GM21723 (cell line): ENCODE results near the gene HK3.
A peak's percentile ranks its signal among the peaks of the same experiment; 100 is the strongest.

Experiments used
- ATAC-seq: cut with Tn5 transposase; IDR thresholded peaks from one replicate; pipeline ENCODE4 v1.9.1; 2021; ENCODE audit warnings: mild to moderate bottlenecking, moderate library complexity; ENCODE audit not compliant: unreplicated experiment

The HK3 gene

GRCh38 chr5:176902102-176902814 is 3.1 kb upstream of the HK3 start:
- no peak for ATAC-seq

DNA sequence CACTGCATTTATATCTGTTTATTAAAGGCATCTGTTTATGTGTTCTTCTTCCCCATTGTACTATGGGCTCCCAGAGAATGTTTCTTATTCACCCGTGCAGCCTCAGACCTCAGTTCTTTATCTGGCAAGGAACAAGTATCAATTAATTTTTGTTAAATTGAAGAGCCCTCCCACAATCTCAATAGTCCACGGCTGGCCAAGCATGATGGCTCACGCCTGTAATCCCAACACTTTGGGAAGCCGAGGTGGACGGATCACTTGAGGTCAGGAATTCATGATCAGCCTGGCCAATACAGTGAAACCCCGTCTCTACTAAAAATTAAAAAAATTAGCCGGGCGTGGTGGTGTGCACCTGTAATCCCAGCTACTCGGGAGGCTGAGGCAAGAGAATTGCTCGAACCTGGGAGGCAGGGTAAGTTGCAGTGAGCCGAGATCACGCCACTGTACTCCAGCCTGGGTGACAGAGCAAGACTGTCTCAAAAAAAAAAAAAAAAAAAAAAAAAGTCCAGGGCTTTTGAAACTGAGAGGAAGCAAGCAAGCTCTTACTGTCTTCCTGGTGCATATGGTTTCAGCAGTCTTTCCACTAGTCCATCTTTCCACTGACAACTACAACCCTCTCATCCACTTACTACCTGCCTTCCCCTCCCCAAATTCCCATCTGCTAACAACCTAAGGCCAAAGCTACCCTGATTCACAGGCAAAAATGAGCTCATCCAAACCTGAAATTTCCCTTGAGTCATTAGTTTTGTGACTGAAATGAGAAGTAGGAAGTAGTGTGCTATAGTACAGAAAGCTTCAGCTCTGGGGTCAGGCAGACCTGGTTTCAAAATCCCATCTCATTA is 2.3 kb upstream of the HK3 start:
- ATAC-seq = peak; percentile 64

DNA sequence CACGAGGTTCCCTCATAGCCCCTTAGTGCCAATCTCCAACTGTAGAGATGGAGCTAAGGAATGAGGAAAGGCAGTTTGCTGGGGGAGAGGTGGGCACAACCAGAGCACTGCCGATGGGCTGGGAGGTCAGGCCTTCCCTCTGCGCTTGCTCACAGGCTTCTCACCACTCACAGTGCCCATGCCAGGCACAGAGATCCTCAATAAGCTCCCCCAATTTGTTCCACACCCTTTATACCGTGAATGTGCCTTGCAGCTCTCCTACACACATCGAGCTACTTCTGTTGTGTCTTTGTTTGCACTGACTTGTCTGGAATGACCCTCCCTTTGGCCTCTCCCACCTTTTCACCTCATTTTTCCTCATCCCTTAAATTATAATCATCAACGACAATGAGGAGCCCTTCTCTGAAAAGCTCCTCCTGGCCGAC is 1.6 kb upstream of the HK3 start:
- no peak for ATAC-seq

- no peak for ATAC-seq
Measured at GRCh38 chr5:176899946-176900779, 1.0 kb upstream of the HK3 start.

- ATAC-seq = no peak
Measured at GRCh38 chr5:176897263-176897662, 1.9 kb downstream of the HK3 start.

GRCh38 chr5:176895831-176896230 is 3.3 kb downstream of the HK3 start:
- no peak for ATAC-seq

DNA sequence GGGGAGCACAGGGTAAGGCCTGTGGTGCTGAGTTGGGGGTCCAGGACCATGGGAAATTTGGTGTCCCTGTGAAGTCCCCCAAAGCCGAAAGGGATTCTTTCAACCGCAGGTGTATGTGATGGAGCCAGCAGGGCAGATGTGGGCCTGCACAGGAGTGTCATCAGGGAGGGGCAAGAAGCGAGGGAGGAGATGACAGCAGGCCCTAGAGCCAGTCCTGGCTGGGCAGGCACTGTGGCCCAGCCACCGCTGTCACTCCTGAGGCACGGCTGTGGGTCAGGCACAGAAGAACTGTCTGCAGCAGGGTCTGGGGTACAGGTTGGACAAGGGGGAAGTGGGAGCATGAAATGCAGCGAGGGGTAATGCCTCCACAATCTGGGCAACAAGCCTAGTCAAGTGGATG is 4.8 kb downstream of the HK3 start:
- no peak for ATAC-seq

DNA sequence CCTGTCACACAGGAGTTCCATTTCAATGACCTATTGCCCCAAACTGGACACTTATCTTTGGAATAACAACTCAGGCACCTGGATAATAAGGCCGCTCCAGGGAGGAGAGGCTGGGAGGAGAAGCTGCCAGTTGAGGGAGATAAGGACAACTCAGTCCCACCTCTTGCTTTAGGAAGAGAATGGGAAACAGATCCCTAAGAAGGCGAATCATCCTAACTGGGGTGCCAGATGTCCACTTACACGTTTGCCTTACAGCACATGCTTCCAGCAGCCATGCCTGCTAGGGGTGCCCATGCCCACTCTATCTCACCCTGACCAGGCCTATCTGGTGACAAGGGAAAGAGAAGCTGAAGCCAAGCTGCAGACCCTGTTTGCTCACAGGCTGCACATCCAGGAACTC is 6.5 kb downstream of the HK3 start:
- no peak for ATAC-seq

GRCh38 chr5:176891331-176891958 is 7.7 kb downstream of the HK3 start:
- no peak for ATAC-seq

DNA sequence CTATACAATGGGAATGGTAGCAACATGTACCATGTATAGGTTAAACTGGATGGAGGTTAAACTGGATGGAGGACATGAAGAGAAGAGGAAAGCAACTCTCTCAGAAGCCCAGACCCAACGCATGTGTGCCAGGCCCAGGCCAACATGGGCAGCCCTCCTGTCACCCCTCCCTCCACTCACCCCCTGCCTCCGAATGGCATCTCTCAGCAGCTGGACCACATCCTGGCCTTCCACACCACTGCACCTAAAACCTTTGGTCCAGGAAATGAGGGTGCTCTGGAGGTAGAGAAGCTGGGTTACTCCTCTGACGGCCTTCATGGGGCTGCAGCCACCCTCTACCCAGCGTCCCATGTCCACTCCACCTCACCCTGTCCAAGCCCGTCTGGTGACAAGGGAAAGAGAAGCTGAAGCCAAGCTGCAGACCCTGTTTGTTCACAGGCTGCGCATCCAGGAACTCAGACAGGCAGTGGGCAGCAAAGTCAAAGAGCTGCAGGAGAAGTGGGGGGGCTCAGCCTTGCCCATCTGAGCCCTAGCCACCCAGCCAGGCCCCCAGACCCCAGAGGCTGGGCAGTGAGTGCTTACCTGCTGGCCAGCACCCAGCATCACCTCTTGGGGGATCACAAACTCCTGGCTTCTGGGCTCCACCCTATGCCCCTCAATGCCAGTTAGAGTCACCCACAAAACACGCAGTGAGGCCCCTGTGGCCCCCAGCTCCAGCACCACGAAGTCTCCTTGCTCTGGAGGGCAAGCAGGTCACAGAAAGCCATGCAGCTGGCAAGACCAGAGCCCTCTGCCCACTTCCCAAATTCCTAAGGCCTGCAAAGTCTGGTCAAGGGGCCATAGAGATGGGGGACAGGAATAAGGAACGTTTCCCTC is 8.5 kb downstream of the HK3 start:
- no peak for ATAC-seq

- ATAC-seq = no peak
Measured at GRCh38 chr5:176889321-176890280, 9.5 kb downstream of the HK3 start.

DNA sequence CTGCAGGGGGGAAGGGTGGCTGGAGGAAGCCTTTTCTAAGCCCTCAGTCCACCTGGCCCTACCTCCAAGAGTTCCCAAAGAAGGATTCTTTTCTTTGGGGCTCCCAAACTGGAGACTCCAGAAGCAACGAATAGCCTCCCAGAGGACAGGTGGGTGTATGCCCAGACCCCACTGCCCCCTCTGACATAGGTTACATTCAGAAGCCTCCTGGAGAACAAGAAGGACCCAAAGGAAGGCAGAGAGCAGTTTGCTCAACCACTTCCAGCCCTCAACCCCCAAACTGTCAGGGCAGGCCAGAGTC is 10.3 kb downstream of the HK3 start:
- no peak for ATAC-seq

GRCh38 chr5:176888016-176888864 is 10.9 kb downstream of the HK3 start:
- ATAC-seq = no peak

- no peak for ATAC-seq
Measured at GRCh38 chr5:176887252-176887849, 11.8 kb downstream of the HK3 start.

GRCh38 chr5:176886336-176887251 is 12.6 kb downstream of the HK3 start:
- ATAC-seq = no peak

GRCh38 chr5:176884571-176884890 is 14.6 kb downstream of the HK3 start:
- no peak for ATAC-seq
